NCI-H1417 (cell line): ENCODE data around the gene THUMPD3.

Experiments used
- DNase-seq, 3 experiments: peaks; one replicate each; lab custom pipeline; 2025; lab: John Stamatoyannopoulos, UW

The THUMPD3 gene

DNA sequence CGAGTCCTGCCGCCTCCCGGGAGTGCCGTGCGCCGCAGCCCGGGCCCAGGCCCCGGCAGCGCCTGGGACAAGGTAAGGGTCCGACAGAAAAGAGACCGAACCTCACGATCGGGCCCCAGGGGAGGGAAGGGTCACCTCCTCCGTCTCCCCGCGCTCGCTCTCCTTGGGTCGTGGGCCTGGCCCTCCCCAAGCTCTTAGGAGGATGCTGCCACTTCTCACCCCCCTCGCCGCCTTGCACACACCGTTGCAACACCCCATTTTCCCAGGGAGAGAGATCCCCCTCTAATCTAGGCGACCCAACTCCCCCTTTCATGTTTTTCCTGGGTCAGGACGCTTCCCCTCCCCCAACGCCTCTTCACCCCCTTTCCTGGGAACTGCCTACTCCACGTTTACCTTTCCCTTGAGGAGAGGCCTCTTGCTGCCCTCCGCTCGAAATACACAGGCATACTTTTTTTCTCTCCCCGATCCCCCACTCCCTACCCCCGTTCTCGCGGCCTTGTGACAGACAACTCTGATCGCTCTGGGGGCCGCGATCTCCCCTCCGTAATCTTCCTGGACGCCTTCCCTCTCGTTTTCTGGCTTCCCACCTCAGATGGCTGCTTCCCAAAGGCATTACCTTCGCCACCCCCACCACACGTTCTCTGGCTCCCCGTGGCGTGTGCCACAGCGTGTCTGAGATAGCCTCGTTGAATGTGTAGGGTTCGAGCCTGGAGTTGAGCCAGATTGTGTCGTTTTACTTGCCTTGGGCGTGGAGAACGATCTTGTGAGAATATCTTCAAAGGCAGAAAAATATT, 35.2 kb downstream of the THUMPD3 start:
- DNase-seq, result peak; percentile 24 to 77 (median 70)

DNA sequence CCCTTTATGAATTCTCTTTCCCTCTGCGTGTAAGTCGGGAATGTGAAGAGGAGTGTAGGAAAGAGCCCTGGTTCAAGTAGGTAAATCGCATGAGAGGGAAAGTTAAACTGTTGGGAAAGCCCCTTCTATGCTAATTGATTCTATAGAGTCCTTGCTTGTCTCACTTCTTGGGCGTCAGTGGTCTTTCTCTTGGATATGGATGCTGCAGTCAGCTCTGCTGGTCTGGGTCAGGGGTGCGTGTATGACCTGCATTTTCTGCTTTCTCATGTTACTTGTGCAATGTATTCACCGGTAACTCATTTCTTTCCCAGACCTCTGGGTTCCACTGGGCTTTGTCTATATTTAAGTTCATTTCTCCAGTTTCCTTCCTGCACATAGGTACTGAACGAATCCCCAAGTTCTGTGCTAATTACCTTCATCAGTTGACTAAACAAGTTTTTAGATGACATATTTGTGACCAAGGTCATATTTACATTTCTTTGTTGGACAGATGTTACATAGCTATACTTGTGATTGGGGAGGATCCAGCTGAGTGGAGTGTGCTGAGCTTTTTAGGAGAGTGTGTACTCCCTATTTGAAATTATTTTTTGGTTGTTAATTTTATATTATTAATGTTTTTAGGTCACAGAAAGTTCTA, 36.0 kb downstream of the THUMPD3 start:
- DNase-seq, result peak in 1 of 3 experiments; percentile 52

DNA sequence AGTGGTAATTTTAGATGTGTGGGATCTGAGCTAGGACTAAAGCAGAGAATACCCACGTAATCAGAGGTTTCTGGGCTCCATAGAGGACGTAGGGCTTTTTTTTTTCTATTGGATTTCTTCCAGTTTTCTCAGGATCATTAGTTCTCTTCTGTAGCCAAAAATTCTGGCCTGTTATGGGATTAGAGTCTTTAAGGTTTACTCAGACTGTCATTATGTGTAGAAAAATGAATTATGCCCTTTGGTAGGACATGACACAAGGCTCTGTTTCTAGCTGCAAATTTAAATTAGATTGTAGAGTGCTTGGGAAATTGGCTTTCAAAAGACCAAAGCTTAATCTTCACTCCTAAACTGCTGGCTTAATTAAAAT, 36.5 kb downstream of the THUMPD3 start:
- no peak for DNase-seq

DNA sequence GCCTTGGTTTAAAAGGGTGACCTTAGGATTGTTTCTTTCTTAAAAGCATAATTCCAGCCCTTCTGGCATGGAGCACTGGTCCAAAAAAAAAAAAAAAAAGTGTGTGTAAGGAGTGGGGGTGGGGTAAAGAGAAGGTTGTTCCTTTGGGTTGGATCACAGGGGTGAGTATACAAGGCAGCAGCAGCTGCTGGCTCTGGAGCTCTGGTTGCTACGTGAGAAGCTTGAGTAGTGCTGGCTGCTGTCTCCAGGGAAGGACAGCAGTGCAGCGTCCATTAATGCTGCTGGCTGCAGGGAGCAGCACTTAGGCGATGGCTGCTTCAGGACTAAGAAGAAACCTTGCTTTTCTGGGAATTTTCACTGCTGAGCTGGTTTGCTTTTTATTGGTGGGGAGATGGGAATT, 36.9 kb downstream of the THUMPD3 start:
- DNase-seq, result peak; percentile 54 to 86 (median 63)

DNA sequence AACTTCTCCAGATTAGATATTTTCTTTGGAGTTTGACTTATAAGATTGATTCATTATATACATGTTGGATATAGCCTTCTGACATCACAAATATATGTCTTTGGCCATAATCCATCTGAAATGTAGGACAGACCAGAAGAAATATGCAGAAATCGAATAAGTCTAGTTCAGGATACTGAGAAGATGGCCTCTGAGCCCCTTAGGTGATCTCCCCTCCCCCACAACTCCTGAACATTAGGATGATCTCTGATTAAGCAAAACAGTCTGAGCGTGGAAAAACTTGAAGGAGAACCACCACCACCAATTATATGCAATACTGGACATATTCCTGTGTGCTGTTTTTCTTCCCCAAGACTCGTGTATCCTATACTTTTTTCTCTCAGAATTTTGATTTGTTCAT, 37.8 kb downstream of the THUMPD3 start:
- peak in 2 of 3 experiments; percentile 3 to 50 for DNase-seq

DNA sequence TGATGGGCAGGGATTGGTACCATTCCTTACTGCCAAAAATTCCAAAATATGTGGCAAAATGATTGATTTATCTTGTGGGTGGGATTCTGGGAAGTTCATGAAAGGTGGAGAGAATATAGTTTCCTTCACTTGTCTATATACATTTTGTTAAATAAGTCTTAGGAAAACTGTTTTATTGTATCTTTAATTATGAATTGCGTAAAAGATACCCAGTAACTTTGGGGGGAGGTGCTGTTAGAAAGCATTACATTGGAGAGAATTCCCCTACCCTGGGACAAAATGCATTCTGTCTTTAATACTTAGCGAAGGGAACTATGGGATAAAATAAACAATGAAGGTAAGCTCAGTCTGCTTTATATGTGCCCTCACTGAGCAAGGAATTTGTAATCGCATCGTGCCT, 39.1 kb downstream of the THUMPD3 start:
- DNase-seq, result peak in 1 of 3 experiments; percentile 40

DNA sequence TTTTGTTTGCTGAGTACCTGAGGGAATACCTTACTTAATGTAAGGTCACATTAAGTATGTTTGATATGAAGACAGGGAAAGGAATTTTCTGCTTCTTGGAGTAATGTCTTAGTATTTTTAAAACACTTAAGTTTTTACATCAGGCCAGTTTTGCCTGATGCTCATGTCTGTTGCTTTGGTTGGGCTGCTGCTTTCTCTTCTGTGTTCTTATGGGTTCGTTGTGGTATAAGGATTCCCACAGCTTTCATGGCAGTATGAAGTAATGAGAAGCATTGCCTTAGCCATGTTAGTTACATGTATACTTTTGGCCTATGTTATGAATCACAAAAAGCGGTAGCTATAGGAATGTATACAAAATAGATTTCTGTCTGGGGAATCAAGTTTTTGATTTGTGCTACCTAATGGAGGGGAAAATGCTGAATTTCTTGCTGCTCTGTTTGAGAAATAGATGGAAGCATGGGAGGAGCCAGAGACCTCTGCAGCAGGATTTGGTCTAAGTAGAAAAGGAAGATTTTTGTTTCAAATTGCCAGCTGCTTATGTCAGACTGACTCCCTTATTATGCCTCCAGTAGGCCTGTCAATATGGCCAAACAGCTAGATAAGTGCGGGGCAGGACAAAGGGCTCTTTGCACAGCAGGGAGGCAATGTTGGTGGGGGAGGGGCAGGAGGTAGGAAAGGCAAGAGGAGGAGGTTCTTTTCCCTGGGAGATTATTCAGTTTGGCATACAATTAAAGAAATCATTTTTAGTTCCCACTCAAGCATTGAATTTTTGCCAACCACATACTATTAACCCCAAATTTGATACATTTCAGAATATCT, 39.8 kb downstream of the THUMPD3 start:
- DNase-seq, result peak; percentile 64 to 92 (median 82)

DNA sequence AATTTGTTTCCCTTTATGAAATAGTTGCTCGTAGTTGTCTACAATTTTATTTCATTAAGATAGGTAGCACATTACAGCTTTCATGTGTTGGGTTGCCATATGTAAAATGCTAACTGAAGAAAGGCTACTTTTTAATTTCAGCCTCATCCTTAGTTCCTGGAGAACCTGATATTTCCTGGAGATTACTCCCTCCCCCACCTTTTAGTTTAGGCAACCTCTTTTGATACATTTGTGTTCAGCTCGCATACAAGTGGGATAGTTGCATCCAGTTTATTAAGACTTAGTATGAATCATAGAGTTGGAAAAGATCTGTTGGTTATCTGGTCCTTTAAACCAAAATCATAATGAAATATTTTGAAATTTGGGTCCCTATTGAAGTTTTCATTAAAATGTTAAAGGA, 40.6 kb downstream of the THUMPD3 start:
- DNase-seq, result peak in 1 of 3 experiments; percentile 43

DNA sequence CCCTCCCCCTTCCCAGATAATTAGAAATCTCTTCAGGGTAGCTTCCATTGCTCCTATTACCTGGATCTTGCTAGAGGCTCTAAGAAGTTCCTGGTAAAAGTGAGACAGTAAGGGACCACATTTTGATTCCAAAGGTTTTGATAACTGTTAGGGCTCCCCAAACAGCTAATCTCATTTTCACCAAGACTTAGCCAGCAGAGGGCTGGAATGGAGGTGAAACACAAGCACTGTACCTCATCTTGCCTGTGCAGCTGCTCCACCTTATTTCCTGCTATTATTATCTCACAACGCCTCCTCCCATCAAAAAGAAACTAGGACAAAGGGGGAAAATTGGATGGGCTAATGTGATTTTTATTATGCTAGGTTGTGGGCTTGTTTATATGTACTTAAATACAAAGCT, 41.8 kb downstream of the THUMPD3 start:
- peak in 2 of 3 experiments; percentile 66 to 88 for DNase-seq

DNA sequence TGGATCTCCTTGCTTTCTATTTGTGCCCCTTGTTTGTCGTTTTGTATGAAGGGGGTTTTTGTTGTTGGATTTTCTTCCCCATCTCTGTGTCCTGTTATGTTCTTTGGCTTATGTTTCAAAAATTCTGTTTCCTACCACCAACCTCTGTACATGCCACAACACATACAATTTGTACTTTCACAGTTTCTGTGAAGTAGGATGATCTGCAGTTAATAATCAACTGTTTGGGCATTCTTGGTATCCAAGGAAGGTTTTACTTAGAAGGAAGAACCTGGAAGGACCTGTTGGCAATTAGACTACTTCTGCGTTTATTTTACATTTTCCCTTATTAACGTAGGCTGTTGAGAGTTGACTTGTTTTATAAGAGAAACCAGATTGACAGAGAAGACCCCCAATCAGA, 42.9 kb downstream of the THUMPD3 start:
- DNase-seq, result peak in 1 of 3 experiments; percentile 37

DNA sequence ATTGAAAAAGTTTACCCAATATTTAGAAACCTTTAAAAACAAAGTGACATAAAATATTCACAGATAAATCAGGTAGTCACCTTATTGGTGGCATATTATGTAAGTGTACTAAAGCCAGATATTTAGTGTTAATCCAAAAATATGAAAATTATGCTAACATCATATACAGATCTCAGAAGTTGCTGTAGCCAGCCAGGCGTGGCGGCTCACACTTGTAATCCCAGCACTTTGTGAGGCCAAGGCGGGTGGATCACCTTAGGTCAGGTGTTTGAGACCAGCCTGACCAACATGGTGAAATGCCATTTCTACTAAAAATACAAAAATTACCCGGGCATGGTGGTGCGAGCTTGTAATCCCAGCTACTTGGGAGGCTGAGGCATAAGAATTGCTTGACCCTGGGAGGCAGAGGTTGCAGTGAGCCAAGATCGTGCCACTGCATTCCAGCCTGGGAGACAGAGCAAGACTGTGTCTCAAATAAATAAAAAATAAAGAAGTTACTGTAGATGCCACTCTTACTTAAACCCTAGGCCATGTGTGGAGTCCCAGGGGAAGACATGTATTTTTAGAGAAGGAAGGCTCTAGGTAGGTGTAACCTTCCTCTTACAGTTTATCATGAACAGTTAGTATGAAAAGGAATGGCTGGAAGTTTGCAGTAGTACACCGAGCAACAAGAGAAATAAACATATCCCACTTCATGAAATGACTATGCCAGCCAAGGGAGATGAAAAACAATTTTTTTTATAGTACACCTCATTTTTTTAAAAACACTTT, 44.2 kb downstream of the THUMPD3 start:
- no peak for DNase-seq

DNA sequence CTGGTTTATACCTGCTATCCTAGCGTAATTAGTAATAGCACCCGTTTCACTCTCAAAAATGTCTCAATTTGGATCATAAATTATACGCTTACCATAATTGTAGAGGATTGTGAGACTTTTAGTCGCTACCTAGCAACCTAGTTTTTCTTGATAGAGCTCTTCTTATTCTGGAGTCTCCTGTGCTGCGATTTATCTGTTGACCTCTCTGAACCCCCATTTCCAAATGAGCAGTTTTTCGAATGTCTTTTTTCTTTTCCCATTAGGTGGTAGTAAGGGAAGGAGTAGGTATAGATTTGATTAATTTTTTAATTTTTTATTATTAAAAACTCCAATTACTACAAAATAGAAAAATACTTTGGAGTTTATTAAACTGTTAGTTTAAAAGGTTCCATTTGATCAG, 45.2 kb downstream of the THUMPD3 start:
- DNase-seq, result no peak

DNA sequence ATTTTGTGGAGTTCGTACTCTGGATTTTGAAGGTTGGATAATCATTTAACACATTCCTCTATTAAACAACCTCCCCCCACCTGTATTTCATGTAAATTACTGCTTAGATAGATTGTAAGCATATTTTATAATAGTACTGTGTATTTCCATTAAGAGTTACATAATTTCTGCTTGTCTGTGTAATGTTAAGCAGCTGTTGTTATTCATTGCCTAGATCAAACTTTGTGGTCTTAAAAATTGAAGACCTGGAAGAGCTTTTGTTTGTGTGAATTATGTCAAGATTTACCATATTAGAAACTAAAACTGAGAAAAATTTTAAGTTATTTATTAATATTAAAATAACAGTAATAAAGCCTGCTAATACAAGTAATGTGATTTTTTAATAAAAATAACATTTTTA, 45.7 kb downstream of the THUMPD3 start:
- no peak for DNase-seq

DNA sequence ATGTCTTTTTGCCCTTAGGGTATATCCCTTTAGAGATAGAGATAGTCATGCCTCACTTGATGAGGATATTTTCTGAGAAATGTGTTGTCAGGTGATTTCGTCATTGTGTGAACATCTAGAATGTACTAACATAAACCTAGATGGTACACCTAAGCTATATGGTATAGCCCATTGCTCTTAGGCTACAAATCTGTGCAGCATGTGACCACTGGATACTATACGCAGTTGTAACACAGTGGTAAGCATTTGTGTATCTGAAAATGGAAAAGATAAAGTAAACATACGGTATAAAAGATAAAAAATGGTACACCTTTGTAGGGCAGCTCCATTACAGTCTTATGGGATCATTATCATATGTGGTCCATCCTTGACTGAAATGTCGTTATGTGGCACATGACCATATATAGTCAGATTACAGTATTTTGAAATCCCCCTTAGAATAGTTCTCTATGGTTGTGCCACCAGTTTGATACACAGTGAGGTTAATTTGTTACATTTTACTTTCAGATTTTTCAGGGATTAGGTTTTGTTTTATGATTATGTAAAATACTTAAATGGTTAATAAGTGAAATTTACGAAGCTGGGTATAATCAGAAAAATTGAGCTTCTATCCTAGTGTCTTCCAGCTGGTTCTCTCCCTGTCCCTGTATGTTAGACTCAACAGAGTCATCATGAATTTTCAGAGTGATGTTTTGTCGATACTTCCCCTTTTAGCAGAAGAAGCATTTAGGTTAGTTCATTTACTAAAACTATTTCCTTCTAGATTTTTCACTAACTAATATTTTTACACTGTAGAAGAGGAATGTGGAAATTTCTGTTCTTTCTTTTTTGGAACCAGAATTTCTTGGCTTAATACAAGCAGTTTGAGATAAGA, 47.4 kb downstream of the THUMPD3 start:
- DNase-seq, result no peak

DNA sequence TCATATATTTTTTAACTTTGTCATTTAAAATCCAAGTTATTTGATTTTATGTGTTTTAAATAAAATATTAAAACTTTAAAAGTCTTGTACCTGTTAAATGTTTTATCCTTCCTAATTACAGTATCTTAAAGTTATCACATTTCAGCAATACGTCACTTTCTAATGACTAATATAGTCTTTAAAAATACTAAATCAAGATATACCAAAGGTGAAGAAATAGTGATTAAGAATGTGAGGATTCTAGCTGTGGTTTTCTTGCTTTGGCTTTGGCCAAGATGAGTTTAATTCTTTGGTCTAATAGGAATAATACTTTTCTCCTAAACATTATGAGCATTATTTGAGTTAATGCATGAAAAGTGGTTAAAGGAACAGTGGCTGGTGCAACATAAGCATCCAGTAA, 48.4 kb downstream of the THUMPD3 start:
- DNase-seq, result no peak

DNA sequence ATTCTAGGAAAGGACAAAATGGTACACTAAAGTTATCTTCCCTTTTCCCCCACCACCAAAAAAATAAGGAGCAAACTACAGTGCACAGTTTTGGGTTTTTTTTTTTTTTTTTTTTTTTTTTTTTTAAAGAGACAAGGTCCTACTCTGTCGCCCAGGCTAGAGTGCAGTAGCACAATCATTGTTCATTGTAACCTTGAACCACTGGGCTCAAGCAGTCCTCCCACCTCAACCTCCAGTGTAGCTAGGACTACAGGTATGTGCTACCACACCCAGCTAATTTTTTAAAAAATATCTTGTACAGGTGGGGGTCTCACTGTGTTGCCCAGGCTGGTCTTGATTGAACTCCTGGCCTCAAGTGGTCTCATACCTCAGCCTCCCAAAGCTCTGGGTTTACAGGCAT, 49.4 kb downstream of the THUMPD3 start:
- DNase-seq, result no peak

DNA sequence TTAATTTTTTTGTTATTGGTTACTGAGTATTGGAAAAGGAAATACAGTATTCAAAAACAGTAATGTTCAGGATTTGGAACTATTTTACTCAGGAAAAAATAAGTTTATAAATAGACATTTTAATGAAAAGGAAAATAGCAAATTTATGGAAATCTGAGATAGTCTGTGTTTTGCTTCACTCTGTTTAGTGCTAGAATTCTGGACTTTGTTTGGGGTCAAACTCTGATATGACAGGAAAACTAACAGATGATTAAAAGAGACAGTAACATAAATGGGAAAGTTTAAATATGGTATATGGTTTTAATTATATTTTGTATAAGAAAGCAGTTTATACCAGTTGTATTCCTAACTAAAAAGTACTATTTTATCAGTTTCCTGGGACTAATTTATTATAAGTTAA, 52.0 kb downstream of the THUMPD3 start:
- no peak for DNase-seq

DNA sequence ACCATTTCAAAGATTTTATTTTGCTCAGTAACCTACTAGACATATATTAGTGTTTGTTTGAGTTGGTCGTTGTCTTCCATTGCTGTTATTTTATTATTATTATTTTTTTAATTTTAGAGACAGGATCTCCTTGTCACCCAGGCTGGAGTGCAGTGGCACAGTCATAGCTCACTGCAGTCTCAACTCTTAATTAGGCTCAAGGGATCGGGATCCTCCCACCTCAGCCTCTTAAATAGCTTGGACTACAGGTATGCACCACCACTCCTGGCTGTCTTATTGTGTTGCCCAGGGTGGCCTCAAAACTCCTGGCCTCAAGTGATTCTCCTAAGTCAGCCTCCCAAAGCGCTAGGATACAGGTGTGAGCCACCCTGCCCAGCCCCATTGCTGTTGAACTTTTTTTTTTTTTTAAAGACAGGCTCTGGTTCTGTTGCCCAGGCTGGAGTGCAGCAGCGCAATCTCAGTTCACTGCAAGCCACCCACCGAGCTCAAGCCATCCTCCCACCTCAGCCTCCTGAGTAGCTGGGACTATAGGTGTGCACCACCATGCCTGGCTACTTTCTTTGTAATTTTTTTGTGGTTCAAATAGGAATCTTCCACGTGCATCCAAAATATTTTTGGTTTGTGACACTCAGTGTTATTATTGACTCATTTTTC, 52.8 kb downstream of the THUMPD3 start:
- DNase-seq, result no peak

DNA sequence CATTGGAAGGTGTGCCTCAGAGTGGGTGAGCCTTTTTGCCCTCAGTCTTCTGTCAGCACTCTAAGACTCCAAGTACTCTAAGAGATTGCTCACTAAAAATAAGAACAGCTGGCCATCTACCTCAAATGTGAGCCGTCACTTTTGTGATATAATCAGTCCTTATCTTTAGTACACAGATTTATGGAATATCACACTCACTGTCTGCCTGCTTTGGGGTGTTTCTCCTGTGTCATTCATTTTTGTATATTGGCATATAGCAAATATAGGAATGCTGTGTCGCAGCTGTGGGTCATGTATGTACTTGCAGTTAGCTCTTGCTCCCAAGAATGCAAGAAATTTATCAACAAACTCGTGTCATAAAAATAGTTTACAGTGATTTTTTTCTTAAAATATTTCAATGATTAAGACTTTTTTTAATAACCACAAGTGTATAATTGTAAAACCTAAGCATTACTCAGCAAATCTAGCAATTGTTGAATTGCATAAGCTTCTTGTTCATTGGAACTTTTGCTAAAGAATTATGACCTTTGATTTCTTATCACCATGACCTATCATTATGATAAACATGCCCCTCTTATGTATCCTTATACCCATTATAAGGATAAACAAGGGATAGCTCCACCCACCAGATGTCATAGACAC, 53.4 kb downstream of the THUMPD3 start:
- DNase-seq, result no peak
